HG03139 (cell line): ENCODE measurements around the gene PET100.

ENCODE experiments used
- ATAC-seq: cut with Tn5 transposase; IDR thresholded peaks from one replicate; pipeline ENCODE4 v1.9.1; 2021; ENCODE audit not compliant: unreplicated experiment

PET100 gene

DNA sequence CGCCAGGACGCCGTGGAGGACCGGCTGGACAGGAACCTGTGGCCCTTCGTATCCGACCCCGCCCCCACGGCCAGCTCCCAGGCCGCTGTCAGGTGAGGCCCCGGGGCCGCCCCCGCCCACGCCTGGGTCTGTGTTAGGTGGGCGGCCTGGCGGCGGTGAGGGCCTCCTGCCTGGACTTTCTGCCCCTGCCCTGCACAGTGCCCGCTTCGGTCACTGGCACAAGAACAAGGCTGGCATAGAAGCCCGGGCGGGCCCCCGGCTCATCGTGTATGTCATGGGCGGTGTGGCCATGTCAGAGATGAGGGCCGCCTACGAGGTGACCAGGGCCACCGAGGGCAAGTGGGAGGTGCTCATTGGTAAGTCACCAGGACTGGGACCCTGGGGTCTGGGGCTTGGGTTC is 17.6 kb downstream of the PET100 start:
- no peak for ATAC-seq

DNA sequence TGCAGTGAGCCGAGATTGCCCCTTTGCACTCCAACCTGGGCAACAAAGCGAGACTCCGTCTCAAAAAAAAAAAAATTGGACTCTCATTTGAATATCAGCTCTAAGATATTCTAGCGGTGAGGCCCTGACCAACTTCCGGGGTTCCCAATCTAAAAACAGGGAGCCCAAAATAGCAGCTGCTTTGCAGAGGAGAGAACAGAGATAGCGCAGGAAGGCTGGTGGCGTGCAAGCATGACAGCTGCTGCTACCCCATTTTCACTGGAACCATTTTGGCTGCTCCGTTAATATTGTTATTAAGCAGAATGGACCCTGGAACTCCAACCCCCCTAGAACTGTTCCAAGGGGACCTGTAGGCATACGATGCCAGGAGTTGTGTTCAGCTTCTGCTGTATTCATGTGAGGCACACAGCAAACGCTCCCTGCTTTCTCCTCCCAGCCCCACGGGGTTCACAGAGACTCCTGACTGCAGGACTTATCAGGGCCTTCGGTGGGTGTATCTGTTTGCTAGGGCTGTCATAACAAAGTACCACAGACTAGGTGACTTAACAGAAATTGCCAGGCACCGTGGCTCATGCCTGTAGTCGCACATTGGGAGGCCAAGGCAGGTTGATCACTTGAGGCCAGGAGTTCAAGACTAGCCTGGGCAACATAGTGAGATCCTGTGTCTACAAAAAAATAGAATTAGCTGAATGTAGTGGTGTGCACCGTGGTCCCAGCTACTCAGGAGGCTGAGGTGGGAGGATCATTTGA is 18.8 kb downstream of the PET100 start:
- no peak for ATAC-seq

GRCh38 chr19:7650148-7650547 is 20.6 kb downstream of the PET100 start:
- no peak for ATAC-seq

DNA sequence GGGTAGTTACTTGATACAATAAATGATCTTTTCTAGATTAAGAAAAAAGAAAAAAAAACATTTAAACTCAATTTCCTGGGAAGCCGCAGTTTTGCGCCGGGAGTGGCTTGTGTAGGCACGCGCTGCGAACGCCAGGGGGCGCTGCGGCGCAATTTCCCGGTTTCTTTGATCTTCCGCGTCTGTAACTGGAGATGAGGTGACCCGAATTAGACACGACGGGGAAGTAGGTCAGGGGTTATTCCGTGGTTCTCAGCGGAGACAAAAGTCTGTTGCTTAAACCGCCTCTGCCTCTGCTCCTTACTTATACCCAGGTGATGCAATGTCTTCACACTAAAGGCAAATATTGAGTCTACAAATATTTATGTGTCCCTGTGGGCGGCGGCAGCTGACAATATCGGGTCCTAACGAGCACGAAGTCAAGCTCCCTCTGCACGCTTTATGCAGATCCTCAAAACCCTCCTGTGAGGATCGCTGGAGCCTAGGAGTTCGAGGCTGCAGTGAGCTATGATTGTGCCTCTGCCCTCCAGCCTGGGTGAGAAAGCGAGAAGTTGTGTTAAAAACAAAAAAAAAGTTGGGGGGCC is 22.6 kb downstream of the PET100 start:
- ATAC-seq = no peak

DNA sequence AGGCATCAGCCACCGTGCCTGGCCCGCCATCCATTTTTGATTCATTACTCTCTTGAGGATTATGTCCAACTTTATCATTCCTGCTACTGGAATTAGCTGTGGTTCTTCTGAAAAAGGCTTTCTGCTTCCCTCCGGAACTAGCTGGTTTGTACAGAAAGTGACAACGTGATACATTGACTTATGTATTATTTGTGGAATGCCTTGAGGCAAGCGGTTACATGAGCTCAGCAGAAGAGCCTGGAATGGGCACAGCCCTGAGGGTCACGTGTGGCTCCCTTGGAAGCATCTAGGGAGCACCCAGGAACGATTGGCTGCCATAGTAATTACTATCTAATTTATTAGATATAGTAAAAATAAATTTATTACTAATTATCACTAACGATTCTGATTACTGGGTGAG is 24.8 kb downstream of the PET100 start:
- no peak for ATAC-seq

GRCh38 chr19:7655581-7655980 is 26.0 kb downstream of the PET100 start:
- ATAC-seq = no peak

GRCh38 chr19:7657131-7657751 is 27.6 kb downstream of the PET100 start:
- ATAC-seq = no peak

GRCh38 chr19:7658219-7658686 is 28.7 kb downstream of the PET100 start:
- no peak for ATAC-seq

DNA sequence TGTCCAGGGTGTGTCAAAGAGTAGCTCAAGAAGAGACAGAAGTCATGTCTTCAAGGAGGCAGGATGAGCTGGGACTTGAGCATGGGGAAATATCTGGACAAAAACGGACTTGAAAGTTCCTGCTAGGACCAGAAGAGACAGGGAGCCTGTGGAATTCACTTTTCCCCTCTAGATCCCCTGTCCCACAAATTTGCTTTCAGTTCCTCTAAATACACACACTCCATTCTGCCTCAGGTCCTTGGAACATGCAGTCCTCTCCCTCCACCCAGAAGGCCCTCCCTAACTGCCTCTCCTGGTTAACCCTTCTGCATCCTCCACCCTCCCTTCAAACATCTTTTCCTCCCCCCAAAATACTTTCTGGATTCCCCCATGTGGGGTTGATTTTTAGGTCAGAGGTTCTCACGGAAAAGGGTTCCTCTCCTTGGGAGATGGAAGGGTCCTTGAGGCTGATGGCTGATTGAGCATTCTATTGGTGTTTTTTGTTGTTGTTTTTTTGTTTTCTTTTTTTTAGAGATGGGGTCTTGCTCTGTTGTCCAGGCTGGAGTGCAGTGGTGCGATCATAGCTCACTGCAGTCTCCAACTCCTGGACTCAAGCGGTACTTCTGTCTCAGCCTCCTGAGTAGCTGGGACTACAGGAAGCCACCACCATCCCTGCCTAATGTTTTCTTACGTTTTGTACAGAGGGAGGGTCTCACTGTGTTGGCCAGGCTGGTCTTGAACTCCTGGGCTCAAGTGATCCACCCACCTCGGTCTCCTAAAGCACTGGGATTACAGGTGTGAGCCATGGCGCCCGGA is 32.3 kb downstream of the PET100 start:
- ATAC-seq = no peak

- ATAC-seq = no peak
These were observed 33.1 kb downstream of the PET100 start for GRCh38 chr19:7662657-7663056.

- ATAC-seq = no peak
These were observed 34.1 kb downstream of the PET100 start for GRCh38 chr19:7663706-7664105.

- ATAC-seq = no peak
These were observed 35.5 kb downstream of the PET100 start for GRCh38 chr19:7665076-7665475.

GRCh38 chr19:7668842-7669241 is 39.2 kb downstream of the PET100 start, which contains the start of gene RETN:
TSS of gene RETN (plus strand) at chr19:7669049. CDS start at chr19:7669327, 278 bp downstream.
- ATAC-seq = no peak

DNA sequence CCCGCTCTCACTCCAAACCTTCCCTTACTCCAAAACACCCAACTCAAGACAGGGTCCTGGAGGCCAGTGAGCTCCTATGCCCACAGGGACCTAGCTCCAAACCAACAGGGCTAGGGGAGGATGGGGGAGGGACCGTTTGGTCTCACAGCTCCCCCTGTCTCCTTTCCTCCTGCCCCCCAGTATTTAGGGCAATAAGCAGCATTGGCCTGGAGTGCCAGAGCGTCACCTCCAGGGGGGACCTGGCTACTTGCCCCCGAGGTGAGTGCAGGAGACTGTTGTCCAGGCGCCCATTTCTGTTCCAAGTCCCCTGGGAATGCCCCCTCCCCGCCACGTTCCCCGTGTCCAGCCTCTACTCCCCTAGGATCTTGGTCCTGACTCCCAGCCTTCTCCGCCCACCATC is 40.0 kb downstream of the PET100 start:
- ATAC-seq = no peak

DNA sequence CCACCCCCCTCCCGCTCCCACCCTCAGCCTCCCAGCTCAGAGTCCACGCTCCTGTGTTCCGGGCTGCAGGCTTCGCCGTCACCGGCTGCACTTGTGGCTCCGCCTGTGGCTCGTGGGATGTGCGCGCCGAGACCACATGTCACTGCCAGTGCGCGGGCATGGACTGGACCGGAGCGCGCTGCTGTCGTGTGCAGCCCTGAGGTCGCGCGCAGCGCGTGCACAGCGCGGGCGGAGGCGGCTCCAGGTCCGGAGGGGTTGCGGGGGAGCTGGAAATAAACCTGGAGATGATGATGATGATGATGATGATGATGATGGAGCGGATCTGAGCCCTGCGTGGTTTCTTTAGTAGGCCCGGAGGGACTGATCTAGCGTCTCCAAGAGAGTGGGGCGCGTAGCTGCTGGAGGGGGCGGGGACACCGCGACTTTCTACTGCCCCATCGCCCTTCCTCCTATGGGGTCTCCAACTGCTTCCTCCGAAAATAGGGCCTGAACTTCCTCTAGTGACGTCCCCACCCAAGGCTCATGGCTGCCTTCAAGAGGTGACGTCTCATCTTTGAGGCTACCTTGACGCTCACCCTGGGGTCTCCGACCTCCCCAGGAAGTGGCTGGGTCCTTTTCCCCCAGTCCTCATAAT is 40.7 kb downstream of the PET100 start:
- ATAC-seq = no peak

DNA sequence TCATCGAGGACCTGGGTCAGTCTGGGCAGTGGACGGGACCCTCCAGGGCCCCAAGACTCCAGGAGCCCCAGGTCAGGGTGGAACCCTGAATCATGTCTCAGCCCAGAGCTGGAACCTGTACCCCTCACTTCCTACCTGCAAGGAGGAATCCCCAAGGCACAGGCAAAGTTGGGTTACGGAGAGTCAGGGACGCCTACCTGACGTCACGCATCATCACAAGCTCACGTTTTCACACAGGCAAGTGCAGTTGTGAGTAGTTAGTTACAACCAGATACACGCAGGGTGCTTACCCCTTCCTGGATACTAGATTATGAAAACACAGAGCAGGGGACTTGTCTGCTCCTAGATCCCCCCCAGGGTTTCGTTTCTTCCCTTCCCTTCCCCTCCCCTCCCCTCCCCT is 41.2 kb downstream of the PET100 start:
- no peak for ATAC-seq

GRCh38 chr19:7672522-7672921 is 42.9 kb downstream of the PET100 start:
- ATAC-seq = no peak

DNA sequence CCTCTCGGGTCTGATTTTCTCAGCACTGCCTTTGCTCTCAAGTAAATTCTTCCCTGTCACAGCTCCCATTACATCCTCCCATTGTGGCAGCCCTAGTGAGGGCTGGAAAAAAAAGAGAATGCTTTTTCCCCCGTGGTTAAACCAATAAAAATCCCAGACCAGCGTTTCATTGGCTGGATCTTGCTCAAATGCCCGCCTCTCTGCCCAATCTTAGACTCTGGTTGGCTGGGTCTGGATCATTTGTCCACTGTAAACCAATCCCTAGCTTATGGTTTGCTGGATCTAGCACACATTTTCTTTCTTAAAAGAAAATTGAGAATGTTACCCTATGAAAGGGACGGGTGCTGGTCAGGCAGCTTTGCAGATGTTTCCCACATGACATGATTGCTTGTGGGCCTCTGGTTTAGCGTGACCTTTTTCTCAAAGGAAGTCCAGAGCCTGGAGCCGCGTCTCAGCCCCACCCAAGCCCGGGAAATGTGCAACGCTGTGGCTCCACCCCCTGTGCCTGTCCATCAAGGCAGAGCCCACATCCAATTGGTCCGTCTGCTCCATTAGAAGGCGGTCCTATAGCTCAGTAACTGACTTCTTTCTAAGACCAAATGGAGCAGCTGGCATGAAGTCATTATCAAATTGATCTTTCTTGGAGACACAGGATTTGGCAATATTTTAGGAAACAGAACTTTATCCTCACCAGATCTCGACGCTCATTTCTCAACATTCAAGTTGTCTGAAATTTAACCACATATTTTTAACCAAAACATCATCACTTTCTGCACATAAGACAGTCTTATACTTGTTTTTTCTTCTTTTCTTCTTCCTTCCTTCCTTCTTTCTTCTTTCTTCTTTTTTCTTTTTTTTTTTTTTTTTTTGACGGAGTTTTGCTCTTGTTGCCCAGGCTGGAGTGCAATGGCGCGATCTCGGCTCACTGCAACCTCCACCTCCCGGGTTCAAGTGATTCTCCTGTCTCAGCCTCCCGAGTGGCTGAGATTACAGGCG is 44.7 kb downstream of the PET100 start:
- ATAC-seq = no peak

DNA sequence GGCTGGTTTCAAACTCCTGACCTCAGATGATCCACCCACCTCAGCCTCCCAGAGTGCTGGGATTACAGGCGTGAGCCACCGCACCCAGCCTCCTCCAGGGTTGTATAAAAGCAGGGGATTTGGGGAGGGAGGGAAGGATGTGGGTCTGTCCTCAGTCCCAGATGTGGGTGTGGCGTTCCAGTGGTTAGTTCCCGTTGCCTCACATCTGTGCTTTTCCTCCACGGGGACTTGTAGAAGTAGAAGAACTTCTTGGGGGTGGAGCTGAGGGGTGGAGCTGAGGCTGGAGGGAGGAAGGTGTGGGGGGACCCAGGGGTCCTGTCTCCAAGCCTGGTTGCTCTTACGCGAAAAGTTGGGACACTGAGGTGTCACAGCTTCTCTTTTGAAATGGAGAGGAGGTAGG is 46.8 kb downstream of the PET100 start:
- no peak for ATAC-seq

DNA sequence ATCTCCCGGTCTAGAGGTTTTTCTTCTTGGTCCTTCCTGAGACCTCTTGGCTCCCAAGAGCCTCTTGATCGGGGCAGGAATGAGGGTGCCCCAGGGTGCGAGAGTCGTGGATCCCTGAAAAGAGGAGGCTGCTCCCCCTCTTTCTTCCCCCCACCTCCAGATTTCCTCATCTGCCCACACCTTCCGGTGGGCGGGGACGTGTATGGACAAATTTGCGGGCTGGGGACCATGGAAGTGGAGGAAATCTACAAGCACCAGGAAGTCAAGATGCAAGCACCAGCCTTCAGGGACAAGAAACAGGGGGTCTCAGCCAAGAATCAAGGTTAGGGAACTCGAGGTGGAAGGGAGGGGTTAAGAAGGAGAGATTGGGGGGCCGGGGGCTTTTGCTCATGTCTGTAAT is 47.3 kb downstream of the PET100 start, which contains the start of gene MCEMP1:
Gene MCEMP1 (plus strand): TSS at position 237 of the 400 bp plus-strand sequence. CDS start 31 bp downstream, at position 268.
- no peak for ATAC-seq
